GM21825 (cell line): Measurements from ENCODE around the gene PLAAT3.
"Not testable (repeated sequence)": the region's sequence is repeated elsewhere in the genome, so short reads cannot be mapped to it uniquely, and the experiment has no call there.

Experiments used
- ATAC-seq: cut with Tn5 transposase; IDR thresholded peaks from one replicate; pipeline ENCODE4 v1.9.1; 2021; ENCODE audit warnings: mild to moderate bottlenecking, moderate library complexity; ENCODE audit not compliant: unreplicated experiment

Gene PLAAT3

DNA sequence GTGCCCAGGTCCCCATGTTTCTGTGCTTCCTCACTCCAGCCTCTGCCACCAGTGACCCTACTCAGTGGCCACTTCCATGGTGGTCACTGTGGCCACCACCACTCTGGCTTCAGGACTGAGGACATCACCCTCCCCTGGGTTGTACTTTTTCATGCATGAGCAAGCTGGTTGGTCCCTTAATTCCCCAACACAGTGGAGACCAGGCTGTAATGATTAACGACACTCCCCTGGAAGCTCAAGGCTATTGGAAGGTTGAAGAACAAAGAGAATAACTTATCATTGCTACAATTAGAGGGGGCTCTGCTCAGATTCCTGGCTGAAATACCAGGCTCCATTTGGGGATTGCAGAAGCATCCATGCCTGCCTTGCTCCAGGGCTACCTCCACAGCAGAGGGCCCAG, 67.2 kb downstream of the PLAAT3 start:
- ATAC-seq: no peak

DNA sequence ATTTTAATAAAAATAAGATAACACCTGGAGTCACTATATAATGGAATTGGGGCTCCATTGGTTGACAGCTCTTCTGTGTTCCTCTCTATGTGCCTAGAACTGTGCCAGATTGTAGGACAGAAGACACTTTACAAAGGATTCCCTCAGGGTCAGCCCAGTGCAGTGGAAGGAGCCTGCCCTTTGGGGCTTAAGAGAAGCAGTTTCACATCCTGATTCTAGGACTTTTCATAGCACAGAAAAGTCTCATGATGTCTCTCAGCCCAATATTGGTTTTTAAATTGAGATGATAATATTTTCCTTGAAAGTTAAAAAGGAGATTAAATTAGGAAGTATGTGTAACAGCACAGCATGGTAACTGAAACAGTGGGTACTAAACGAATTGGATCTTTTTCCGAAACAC, 70.5 kb downstream of the PLAAT3 start:
- no peak for ATAC-seq

DNA sequence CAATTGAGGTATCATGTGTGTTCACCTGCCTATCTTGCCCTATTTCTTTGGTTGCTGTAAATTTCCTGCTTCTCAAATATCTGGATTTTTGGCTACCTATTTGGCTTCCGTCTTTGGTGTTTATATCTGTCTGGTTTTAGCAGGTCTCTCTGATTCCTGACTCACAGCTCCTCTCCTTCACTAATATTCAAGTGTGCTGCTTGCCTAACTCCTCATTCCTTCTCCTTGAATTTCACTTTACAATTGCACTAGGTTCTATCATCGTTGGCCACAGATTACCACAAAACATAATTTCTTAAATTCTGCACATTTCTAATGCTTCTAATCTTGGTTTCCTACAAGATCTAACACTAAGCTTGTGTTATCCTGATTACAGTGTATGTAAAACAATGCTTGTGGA, 71.7 kb downstream of the PLAAT3 start:
- not testable (repeated sequence) for ATAC-seq

DNA sequence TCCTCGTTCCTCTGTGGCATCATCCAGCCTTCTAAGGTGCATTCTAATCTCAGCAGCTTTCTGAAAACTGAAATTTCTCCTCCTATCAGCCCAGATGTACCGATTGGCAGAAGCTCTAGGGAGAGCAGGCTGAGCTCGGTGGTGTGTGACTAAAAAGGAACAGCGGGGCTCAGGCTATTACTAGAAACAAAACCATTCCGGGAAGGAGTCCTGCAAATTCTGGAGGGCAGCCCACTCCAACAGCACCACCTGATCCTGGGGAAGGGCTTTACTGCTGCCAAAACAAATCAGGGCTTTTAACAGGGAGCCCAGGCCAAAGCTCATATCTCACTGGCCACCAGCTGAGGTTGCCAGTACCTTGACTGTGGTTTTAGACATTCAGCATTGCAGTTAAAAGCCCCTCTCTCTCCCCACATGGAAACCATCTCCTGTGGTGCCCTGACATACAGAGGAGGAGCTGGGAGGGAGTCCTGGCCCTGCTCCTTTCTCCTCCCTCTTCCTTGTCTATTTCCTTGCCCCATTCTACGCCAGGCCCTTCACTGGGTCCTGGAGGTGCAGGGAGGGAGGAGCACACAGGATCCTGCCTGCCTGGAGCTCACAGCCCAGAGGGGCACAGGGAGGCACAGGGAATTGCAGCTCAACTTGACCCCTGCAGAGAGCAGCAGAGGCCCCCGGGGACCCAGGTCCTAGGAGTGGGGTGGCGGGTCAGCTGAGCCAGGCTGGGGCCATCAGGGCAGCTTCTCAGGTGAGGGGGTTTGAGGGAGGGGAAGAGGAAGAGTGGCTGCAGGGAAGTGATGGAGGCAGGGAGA, 76.7 kb downstream of the PLAAT3 start:
- no peak for ATAC-seq

GRCh38 chr11:63536669-63537292, 77.5 kb downstream of the PLAAT3 start, which contains the start of gene PLAAT4:
Gene PLAAT4, plus strand, starts transcription at chr11:63536808. Its CDS starts 61 bp downstream, at chr11:63536869.
- ATAC-seq: no peak

DNA sequence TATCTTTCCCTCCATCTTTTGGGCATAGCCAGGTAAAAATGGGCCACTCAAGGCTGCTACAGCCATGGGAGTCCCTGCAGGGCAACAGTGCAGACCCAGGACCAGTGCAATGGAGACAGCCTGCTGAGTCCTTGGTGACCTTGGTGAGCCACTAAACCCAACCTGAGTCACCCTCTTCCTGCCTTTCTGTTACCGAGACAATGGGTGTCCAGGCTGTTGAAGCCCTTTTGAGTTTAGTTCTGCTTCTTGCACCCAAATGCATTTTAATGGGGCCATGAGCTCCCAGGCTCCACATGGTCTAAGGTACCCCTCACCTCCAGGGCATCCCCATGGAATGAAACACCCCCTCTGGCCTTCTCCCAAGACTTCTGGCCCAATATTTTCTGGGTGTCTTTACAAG, 78.5 kb downstream of the PLAAT3 start:
- no peak for ATAC-seq

GRCh38 chr11:63534895-63535461, 79.3 kb downstream of the PLAAT3 start:
- ATAC-seq: peak; percentile 38

GRCh38 chr11:63534076-63534475, 80.2 kb downstream of the PLAAT3 start:
- no peak for ATAC-seq

- no peak for ATAC-seq
These were observed 81.3 kb downstream of the PLAAT3 start for GRCh38 chr11:63532799-63533475.

DNA sequence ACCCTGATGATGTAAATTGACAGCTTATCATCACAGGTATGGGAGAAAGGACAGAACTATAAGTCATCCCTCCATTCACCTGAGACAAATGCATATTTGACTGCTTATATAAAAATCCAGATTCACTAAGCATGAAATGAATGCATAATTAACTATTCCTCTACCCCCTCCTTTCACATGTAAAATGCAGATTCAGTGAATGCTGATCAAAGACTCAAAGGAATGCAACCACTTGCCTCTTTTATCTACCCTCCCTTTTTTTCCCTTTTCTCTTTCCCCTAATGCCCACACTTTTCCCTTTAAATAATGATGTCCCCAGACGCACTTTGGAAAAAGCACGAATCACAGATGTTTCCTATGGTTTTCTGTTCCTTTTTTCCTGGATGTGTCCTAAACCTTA, 82.1 kb downstream of the PLAAT3 start:
- no peak for ATAC-seq

GRCh38 chr11:63531074-63531792, 83.0 kb downstream of the PLAAT3 start:
- peak; percentile 81 for ATAC-seq

- ATAC-seq: no peak
These were observed 84.2 kb downstream of the PLAAT3 start for GRCh38 chr11:63530021-63530420.

- ATAC-seq: not testable (repeated sequence)
These were observed 84.9 kb downstream of the PLAAT3 start for GRCh38 chr11:63529373-63529772.

- ATAC-seq: not testable (repeated sequence)
These were observed 85.4 kb downstream of the PLAAT3 start for GRCh38 chr11:63528729-63529278.

- not testable (repeated sequence) for ATAC-seq
These were observed 86.1 kb downstream of the PLAAT3 start for GRCh38 chr11:63528156-63528555.

DNA sequence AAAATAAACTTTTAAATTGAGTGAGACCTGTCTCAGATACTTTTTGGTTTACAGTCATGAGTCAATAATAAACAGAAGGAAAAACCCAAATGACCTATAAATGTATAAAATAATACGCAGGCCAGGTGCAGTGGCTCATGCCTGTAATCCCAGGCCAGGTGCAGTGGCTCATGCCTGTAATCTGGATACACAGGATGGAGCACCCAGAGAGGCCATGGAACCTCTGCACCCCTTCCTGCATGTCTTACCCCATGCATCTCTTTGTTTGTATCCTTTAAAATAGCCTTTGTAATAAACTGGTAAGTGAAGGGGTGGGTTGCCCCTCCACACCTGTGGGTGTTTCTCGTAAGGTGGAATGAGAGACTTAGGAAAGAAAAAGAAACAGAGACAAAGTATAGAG, 86.6 kb downstream of the PLAAT3 start:
- ATAC-seq: no peak
